Right atrium auricular region (tissue), 2 donors: ENCODE results near the gene NLRC3. TPM values are rescaled to one million over a fixed set of nuclear protein-coding genes. Genes with fewer than 3 reads are reported as not detected.

Experiments
- DNase-seq: peaks from one replicate; pipeline ENCODE4 v3.0.0-alpha.2; 2019; ENCODE audit warnings: low spot score
- H3K27ac ChIP-seq, 2 donors: fragments of 200-600 bp; sonication (generic); 1 replicate in 1 of 2; 2 replicates in 1 of 2; pipeline ENCODE4 v1.5.1; 2016 to 2019
- H3K27me3 ChIP-seq, 2 donors: fragments of 200-600 bp; sonication (generic); one replicate each; pipeline versions ENCODE4 v1.5.1 to v1.6.0; 2017 to 2019
- H3K36me3 ChIP-seq: fragments of 200-600 bp; sonication (generic); one replicate; pipeline ENCODE4 v1.5.1; 2016
- H3K4me1 ChIP-seq, 2 donors: fragments of 200-600 bp; sonication (generic); one replicate each; pipeline versions ENCODE4 v1.5.1 to v1.6.0; 2017 to 2019
- H3K4me3 ChIP-seq, 2 donors: fragments of 200-600 bp; sonication (generic); 1 replicate in 1 of 2; 2 replicates in 1 of 2; pipeline ENCODE4 v1.5.1; 2017 to 2019; ENCODE audit warnings: mild to moderate bottlenecking in 1 of 2, moderate library complexity in 1 of 2
- H3K9me3 ChIP-seq, 2 donors: fragments of 200-600 bp; sonication (generic); one replicate each; pipeline ENCODE4 v1.5.1; 2019
- total RNA-seq, 2 donors: library from RNA; depleted of rRNA; stranded (reverse); fragments of >200 nt; gene quantifications; one replicate each; pipeline ENCODE4 v1.1.0, GENCODE V29; 2016
- TF ChIP-seq, protein P1 (sequence below), 2 donors: fragments of 200-600 bp; sonication (generic); IDR thresholded peaks; one replicate each; pipeline ENCODE4 v1.5.1; 2019; ENCODE audit warnings: antibody characterized with exemption in 2 of 2

Gene NLRC3
- total RNA-seq, 2 donors from 2014 or later, result 0.85 to 1.1 TPM

DNA sequence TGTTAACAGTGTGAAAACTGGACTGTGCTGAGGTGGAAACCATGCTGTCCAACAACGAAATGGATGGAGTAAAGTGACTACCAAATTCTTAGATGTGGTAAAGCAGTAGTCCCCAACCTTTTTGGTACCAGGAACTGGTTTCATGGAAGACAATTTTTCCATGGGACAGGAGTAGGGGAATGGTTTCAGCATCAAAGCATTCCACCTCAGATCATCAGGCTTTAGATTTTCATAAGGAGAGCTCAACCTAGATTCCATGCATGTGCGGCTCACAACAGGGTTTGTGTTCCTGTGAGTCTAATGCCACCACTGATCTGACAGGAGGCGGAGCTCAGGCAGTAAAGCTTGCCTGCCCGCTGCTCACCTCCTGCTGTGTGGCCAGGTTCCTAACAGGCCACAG lies 22.7 kb upstream of the NLRC3 start:
- TF ChIP-seq, protein P1, sequence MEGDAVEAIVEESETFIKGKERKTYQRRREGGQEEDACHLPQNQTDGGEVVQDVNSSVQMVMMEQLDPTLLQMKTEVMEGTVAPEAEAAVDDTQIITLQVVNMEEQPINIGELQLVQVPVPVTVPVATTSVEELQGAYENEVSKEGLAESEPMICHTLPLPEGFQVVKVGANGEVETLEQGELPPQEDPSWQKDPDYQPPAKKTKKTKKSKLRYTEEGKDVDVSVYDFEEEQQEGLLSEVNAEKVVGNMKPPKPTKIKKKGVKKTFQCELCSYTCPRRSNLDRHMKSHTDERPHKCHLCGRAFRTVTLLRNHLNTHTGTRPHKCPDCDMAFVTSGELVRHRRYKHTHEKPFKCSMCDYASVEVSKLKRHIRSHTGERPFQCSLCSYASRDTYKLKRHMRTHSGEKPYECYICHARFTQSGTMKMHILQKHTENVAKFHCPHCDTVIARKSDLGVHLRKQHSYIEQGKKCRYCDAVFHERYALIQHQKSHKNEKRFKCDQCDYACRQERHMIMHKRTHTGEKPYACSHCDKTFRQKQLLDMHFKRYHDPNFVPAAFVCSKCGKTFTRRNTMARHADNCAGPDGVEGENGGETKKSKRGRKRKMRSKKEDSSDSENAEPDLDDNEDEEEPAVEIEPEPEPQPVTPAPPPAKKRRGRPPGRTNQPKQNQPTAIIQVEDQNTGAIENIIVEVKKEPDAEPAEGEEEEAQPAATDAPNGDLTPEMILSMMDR (IDR thresholded peaks at IDR 0.05), result no peak
- H3K36me3 ChIP-seq, result peaks cover 8% of the 10 kb centered on the region
- H3K4me1 ChIP-seq, result no peaks in the 10 kb centered on the region
- no peak overlapping the region for H3K4me3 ChIP-seq
- H3K9me3 ChIP-seq, result no peaks in the 10 kb centered on the region
- H3K27ac ChIP-seq, result no peak overlapping the region
- H3K27me3 ChIP-seq, result no peaks in the 10 kb centered on the region
- DNase-seq, result no peak

DNA sequence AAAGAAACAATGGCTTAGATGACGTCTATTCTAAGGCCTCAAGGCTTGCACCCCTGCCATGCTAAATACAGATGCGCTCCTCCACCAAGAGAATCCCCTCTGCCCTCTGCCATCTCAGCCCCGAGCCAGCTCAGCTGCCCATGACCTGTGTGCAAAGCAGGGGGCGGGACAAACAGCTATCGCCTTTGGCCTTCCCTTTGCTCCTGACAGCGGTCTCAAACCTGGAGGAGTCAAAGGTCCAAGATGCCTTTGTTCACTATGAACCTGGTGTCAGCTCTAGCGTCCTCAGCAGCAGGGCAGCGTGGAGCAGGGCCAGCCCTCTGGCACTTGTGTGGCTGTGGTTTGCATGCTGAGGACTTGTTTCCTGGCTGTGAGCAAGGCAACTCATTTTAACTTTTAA lies 21.9 kb upstream of the NLRC3 start:
- no peak for DNase-seq
- Histone ChIP-seq H3K4me3 (no peak overlapping the region), H3K36me3 (peaks cover 8% of the 10 kb centered on the region), H3K4me1 (no peaks in the 10 kb centered on the region), H3K9me3 (no peaks in the 10 kb centered on the region), H3K27me3 (no peaks in the 10 kb centered on the region), H3K27ac (no peak overlapping the region)
- TF ChIP-seq, protein P1 (IDR thresholded peaks at IDR 0.05), result no peak

DNA sequence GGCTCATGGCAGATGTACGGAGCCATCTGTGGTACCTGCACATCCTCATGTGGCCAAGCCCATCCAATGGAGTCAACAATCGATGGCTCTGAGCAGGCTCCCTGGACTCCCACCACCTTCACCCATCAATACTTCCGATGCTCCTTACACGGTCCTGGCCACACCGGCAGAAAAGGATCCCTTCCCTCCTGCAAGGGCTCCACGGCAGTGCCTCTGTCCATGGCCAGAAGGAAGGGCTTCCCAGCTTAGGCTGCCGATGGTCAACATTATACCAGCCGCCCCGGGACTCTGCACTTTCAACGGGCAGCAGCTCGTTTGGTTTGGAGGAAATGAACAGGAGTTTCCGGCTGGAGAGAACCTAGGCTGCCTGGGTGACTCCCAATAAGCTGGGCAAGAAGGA lies 21.0 kb upstream of the NLRC3 start:
- Histone ChIP-seq H3K9me3 (no peaks in the 10 kb centered on the region), H3K36me3 (peaks cover 8% of the 10 kb centered on the region), H3K27me3 (no peaks in the 10 kb centered on the region), H3K27ac (no peak overlapping the region), H3K4me3 (no peak overlapping the region), H3K4me1 (no peaks in the 10 kb centered on the region)
- DNase-seq, result no peak
- TF ChIP-seq, protein P1 (IDR thresholded peaks at IDR 0.05), result no peak

DNA sequence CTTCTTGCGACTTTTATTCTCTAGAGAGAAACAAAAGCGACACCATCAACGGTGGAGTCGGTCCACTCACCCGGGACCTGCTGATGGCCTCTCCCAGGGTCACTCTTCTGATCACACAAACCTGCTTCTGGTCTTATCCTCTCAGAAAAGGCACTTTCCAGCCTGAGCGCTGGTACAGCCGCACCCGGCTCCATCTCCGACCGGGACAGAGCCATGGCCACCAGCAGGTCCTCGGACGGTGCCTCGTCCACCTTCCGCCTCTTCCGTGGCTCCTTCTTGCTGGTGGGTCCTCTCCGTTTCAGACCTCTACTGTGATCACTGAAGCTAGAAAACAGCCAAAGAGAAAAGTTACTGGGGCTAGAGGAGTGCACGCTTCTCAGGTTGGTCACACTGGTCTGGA lies 20.5 kb upstream of the NLRC3 start:
- TF ChIP-seq, protein P1 (IDR thresholded peaks at IDR 0.05), result no peak
- Histone ChIP-seq H3K9me3 (no peaks in the 10 kb centered on the region), H3K4me1 (no peaks in the 10 kb centered on the region), H3K4me3 (no peak overlapping the region), H3K27ac (no peak overlapping the region), H3K36me3 (peaks cover 8% of the 10 kb centered on the region), H3K27me3 (no peaks in the 10 kb centered on the region)
- no peak for DNase-seq

DNA sequence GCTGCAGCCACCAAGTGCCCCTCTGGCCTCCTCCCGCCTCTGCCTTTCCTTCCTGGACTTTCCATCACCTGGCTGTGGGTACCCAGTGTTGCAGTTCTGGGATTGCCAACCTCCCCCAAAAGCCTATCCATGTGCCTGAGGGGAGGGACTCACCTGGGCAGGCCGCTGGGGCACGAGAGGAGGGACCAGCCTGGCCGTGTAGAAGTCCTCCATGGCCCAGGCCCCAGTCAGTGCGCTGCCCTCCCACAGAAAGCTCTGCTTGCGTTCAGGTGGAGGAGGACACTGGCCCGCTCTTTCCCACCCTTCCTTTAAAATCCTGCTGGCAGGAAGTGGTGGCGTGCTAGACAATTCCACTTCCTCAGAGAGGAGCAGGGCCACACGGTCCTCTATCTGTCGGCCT lies 20.0 kb upstream of the NLRC3 start:
- Histone ChIP-seq H3K27me3 (no peaks in the 10 kb centered on the region), H3K4me3 (no peak overlapping the region), H3K4me1 (peaks cover 0 to 1% of the 10 kb centered on the region in 2 donors), H3K36me3 (peaks cover 8% of the 10 kb centered on the region), H3K9me3 (no peaks in the 10 kb centered on the region), H3K27ac (no peak overlapping the region)
- TF ChIP-seq, protein P1 (IDR thresholded peaks at IDR 0.05), result no peak
- DNase-seq, result no peak

DNA sequence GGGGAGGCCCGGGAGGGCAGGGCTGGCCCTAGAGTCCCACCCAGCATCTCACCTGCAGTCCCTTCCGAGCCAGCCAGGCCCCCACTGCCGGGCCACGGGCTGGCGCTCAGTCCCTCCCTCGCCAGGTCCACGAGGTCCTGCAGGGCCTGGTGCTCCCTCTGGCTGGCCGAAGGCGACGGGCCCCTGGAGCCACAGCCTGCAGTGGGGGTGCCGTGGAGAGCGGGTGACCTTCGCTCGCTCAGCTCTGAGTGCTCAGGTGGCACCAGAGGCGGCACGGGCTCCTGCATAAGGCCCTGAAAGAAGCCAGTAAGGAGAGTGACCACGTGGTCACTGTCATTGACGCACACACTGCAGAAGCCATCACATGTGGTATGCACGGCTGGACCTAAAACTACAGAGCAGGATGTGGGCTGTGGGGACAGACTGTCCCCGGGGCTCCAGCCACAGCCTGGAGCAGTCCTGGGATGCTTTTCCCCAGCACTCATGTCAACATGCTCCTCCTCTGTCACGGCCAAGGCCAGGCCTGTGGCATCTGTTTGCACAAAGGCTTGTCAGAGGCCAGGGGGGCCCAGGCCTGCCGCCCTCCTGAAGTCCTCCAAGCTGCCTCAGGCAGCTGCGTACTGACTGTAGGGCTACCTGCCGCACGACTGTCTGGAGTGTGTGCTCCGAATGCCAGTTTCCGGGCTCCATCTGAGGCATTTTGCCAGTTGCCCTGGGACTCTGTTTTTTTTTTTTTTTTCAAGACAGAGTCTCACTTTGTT lies 19.1 kb upstream of the NLRC3 start:
- peaks cover 0 to 10% of the 10 kb centered on the region in 2 donors for H3K4me1 ChIP-seq
- TF ChIP-seq, protein P1 (IDR thresholded peaks at IDR 0.05), result no peak
- no peaks in the 10 kb centered on the region for H3K27me3 ChIP-seq
- H3K4me3 ChIP-seq, result no peak overlapping the region
- H3K9me3 ChIP-seq, result no peaks in the 10 kb centered on the region
- no peak overlapping the region for H3K27ac ChIP-seq
- DNase-seq, result no peak
- peaks cover 8% of the 10 kb centered on the region for H3K36me3 ChIP-seq
